ENCODE data around the gene SPOCK1.

DNA sequence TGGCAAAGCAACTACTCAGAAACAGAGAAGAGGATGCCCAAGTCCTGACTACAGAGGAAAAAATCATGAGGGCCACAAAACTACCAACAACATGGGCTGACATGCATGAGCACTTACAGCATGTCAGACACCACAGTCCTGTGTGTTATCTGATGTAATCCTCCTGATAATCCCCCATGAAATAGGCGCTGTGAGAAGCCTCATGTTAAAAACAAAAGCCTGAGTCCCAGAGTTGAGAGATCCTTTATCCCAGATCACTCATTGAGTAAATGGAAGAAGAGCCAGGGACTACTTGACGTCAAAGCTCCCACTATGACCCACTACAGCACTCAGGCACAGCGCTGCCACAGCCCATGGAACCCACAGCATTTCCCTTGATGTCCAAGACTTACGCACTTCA lies 7.2 kb upstream of the SPOCK1 start:
- TF ChIP-seq CTCF (IDR thresholded peaks at IDR 0.05; ENCODE audit: insufficient read depth, low read length): no peak
- TF ChIP-seq, protein P1, sequence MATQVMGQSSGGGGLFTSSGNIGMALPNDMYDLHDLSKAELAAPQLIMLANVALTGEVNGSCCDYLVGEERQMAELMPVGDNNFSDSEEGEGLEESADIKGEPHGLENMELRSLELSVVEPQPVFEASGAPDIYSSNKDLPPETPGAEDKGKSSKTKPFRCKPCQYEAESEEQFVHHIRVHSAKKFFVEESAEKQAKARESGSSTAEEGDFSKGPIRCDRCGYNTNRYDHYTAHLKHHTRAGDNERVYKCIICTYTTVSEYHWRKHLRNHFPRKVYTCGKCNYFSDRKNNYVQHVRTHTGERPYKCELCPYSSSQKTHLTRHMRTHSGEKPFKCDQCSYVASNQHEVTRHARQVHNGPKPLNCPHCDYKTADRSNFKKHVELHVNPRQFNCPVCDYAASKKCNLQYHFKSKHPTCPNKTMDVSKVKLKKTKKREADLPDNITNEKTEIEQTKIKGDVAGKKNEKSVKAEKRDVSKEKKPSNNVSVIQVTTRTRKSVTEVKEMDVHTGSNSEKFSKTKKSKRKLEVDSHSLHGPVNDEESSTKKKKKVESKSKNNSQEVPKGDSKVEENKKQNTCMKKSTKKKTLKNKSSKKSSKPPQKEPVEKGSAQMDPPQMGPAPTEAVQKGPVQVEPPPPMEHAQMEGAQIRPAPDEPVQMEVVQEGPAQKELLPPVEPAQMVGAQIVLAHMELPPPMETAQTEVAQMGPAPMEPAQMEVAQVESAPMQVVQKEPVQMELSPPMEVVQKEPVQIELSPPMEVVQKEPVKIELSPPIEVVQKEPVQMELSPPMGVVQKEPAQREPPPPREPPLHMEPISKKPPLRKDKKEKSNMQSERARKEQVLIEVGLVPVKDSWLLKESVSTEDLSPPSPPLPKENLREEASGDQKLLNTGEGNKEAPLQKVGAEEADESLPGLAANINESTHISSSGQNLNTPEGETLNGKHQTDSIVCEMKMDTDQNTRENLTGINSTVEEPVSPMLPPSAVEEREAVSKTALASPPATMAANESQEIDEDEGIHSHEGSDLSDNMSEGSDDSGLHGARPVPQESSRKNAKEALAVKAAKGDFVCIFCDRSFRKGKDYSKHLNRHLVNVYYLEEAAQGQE (IDR thresholded peaks at IDR 0.05; ENCODE audit: insufficient replicate concordance, low read depth): no peak
- TF ChIP-seq POLR2AphosphoS5 (IDR thresholded peaks at IDR 0.05; ENCODE audit: low read depth): no peak
- TF ChIP-seq SPI1 (IDR thresholded peaks at IDR 0.05; ENCODE audit: borderline replicate concordance, low read depth): no peak

Measured in HL-60 (cell line).